A673 (cell line): Measurements from ENCODE around the gene B3GALT5. TPM values are rescaled to one million over a fixed set of nuclear protein-coding genes. Genes with fewer than 3 reads are reported as not detected.

ENCODE experiments used
- BruUV-seq: library from RNA; stranded (reverse); fragments of 400-500 nt; replicated peaks from 2 replicates; lab custom pipeline; 2021; lab: Mats Ljungman, UMichigan
- CTCF ChIA-PET: fragments of 300-600 bp; sonication (Branson Sonifier 250); formaldehyde crosslinking; loops from one replicate; lab custom pipeline; 2022; ENCODE audit warnings: antibody characterized with exemption; lab: Charles Lee
- POLR2A ChIA-PET: fragments of 300-600 bp; sonication (Branson Sonifier 250); formaldehyde crosslinking; loops from one replicate; lab custom pipeline; 2022; ENCODE audit warnings: antibody characterized with exemption; ENCODE audit not compliant: low non-redundant PET; lab: Charles Lee
- DNase-seq: peaks from one replicate; pipeline ENCODE4 v3.0.0-alpha.2; 2015; ENCODE audit warnings: low spot score
- H3K27ac ChIP-seq: fragments of 200-600 bp; sonication (generic); 2 replicates; pipeline ENCODE4 v1.5.1; 2016; ENCODE audit warnings: mixed run types, low read depth, mild to moderate bottlenecking, mixed read lengths, antibody characterized with exemption, low read length; ENCODE audit not compliant: poor library complexity, severe bottlenecking
- H3K27me3 ChIP-seq: fragments of 200-600 bp; sonication (generic); replicated peaks from 2 replicates; pipeline ENCODE4 v1.6.1; 2017; ENCODE audit warnings: mixed run types, low read depth, mild to moderate bottlenecking, mixed read lengths, antibody characterized with exemption, low read length; ENCODE audit not compliant: insufficient read depth, poor library complexity
- H3K36me3 ChIP-seq: fragments of 200-600 bp; sonication (generic); 2 replicates; pipeline ENCODE4 v1.6.1; 2016; ENCODE audit warnings: mixed run types, mild to moderate bottlenecking, mixed read lengths, antibody characterized with exemption, low read length; ENCODE audit not compliant: insufficient read depth, poor library complexity, severe bottlenecking
- H3K4me1 ChIP-seq: fragments of 200-600 bp; sonication (generic); 2 replicates; pipeline ENCODE4 v1.6.1; 2017; ENCODE audit warnings: mixed run types, mild to moderate bottlenecking, mixed read lengths, antibody characterized with exemption, low read length; ENCODE audit not compliant: insufficient read depth, poor library complexity, severe bottlenecking
- H3K4me3 ChIP-seq: fragments of 200-600 bp; sonication (generic); 2 replicates; pipeline ENCODE4 v1.5.1; 2016; ENCODE audit warnings: low read depth, mixed run types, mild to moderate bottlenecking, mixed read lengths, low read length; ENCODE audit not compliant: poor library complexity, severe bottlenecking
- H3K9me3 ChIP-seq: fragments of 200-600 bp; sonication (generic); 2 replicates; pipeline ENCODE4 v1.6.1; 2016; ENCODE audit warnings: mixed run types, low read depth, mild to moderate bottlenecking, mixed read lengths, antibody characterized with exemption, low read length; ENCODE audit not compliant: poor library complexity, severe bottlenecking
- EZH2 ChIP-seq: fragments of 200-600 bp; sonication (generic); IDR thresholded peaks from 2 replicates; pipeline ENCODE4 v1.6.1; 2017; ENCODE audit warnings: borderline replicate concordance, low read depth, mild to moderate bottlenecking, mixed read lengths, antibody characterized with exemption, low read length; ENCODE audit not compliant: poor library complexity, severe bottlenecking
- intact Hi-C: fragments of 100-400 bp; cut with micrococcal nuclease; formaldehyde crosslinking; loops from one replicate; pipeline ENCODE4 v1.10.0; 2022; ENCODE audit not compliant: unreplicated experiment
- total RNA-seq: library from RNA; stranded (reverse); gene quantifications from 2 replicates; pipeline ENCODE4 v1.2.3, GENCODE V29; 2021
- TF ChIP-seq, protein P1 (sequence below): fragments of 300-800, 200-600 bp; sonication (generic); conservative IDR thresholded peaks from 2 replicates; pipeline ENCODE4 v1.5.1; 2017; ENCODE audit warnings: low read depth, mild to moderate bottlenecking, antibody characterized with exemption, low read length, moderate library complexity, mixed read lengths

Gene B3GALT5
- total RNA-seq, 1 experiment from 2014 or later, result 0.32 TPM

DNA sequence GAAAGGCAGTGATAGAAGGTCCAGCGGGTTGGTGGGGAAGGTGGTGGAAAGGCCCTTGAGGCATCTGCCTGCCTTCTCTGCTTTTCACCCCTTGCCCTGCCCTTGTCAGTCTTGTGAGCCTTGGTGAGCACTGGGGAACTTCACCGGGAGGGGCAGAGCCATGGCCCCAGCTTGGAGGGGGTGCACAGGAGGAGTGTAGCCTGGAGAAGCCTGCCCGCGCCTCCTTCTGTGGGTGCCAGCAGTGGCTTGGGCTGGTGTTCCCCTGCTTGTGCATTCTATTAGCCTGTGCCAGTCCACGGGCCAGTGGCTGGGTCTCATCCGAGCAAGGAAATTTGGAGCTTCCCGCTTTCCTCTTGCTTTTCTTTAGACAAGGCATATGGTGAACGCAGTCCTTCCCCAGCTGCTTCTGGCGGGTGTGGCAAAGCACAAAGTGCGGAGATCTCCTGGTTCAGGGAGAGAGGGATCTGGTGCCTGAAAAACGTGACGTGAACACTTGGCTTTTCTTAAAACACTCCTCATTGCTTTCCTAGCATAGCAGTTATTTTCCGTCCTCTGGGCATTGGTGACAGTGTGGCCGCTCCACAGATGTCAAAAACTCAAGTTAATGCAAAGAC lies 10.6 kb upstream of the B3GALT5 start:
- no TSS peak for BruUV-seq
- ChIA-PET POLR2A (no interaction called here), CTCF (no interaction called here)
- Histone ChIP-seq H3K4me1 (no peaks in the 10 kb centered on the region), H3K4me3 (no peak overlapping the region), H3K36me3 (no peaks in the 10 kb centered on the region), H3K9me3 (no peaks in the 10 kb centered on the region), H3K27ac (no peak overlapping the region), H3K27me3 (no peaks in the 10 kb centered on the region)
- intact Hi-C loops, result no loop called here
- DNase-seq, result no peak
- TF ChIP-seq, protein P1, sequence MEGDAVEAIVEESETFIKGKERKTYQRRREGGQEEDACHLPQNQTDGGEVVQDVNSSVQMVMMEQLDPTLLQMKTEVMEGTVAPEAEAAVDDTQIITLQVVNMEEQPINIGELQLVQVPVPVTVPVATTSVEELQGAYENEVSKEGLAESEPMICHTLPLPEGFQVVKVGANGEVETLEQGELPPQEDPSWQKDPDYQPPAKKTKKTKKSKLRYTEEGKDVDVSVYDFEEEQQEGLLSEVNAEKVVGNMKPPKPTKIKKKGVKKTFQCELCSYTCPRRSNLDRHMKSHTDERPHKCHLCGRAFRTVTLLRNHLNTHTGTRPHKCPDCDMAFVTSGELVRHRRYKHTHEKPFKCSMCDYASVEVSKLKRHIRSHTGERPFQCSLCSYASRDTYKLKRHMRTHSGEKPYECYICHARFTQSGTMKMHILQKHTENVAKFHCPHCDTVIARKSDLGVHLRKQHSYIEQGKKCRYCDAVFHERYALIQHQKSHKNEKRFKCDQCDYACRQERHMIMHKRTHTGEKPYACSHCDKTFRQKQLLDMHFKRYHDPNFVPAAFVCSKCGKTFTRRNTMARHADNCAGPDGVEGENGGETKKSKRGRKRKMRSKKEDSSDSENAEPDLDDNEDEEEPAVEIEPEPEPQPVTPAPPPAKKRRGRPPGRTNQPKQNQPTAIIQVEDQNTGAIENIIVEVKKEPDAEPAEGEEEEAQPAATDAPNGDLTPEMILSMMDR, result no peak
- no peak for TF ChIP-seq EZH2

DNA sequence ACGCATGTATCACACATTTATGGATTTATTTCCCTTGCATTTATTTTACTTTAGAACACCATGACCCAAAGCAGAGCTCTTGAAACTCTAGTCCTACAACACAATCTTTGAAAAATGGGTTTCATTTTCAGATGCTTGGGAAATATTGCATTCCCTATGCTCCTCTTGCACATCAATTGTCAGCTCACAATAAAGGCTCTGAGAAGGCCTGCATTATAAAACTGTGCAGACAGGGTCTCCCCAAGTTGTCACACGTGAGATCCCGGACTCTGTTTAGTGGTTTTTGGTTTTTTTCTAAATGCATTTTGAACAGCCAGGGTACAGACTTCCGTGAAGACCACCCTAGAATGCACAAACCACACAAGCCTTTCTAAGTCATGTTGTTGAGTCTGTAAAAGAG lies 9.9 kb upstream of the B3GALT5 start:
- CTCF ChIA-PET, result no interaction called here
- POLR2A ChIA-PET, result no interaction called here
- no TSS peak for BruUV-seq

DNA sequence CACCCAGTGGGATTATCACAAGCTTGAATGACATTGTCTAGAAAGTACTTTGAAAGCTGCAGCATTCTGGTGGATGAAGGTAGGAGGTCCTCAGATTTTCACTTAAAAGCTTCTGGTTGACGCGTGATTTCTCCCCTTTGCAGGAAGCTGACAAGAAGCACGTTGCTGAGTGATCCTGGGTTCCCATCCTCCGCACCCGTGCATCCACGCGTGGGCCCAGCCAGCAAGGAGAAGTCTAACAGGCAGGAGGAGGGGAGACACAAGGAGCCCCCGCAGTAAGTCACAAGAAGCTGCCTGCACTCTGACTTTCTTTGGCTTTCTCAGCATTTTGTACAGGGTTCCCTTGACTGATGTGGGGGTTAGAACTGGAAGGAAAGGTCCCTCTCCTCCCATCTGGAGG lies 7.8 kb upstream of the B3GALT5 start:
- no peaks in the 10 kb centered on the region for H3K27me3 ChIP-seq
- H3K4me3 ChIP-seq, result no peak overlapping the region
- intact Hi-C loops, result no loop called here
- no peaks in the 10 kb centered on the region for H3K36me3 ChIP-seq
- TF ChIP-seq EZH2, result no peak
- TF ChIP-seq, protein P1, result no peak
- no peaks in the 10 kb centered on the region for H3K4me1 ChIP-seq
- H3K27ac ChIP-seq, result no peak overlapping the region
- no peak for DNase-seq
- no peaks in the 10 kb centered on the region for H3K9me3 ChIP-seq
- ChIA-PET POLR2A (no interaction called here), CTCF (no interaction called here)
- BruUV-seq, result no TSS peak

More for the DNA sequence above, 9.9 kb upstream of the B3GALT5 start:
- Histone ChIP-seq H3K36me3 (no peaks in the 10 kb centered on the region), H3K27ac (no peak overlapping the region), H3K4me1 (no peaks in the 10 kb centered on the region), H3K27me3 (no peaks in the 10 kb centered on the region), H3K4me3 (no peak overlapping the region), H3K9me3 (no peaks in the 10 kb centered on the region)
- intact Hi-C loops, result no loop called here
- no peak for DNase-seq
- TF ChIP-seq, protein P1, result no peak
- TF ChIP-seq EZH2, result no peak
